ENCODE results near the gene LOXL1.
A peak's percentile ranks its signal among the peaks of the same experiment; 100 is the strongest.

Gene LOXL1

GRCh38 chr15:73921254-73921925 lies 4.9 kb upstream of the LOXL1 start:
- TF ChIP-seq POLR2A (IDR thresholded peaks at IDR 0.05; ENCODE audit: extremely low read depth, insufficient read length) (no peak), MAX (IDR thresholded peaks at IDR 0.05; ENCODE audit: low read depth, low read length) (no peak), MYC (IDR thresholded peaks at IDR 0.05; ENCODE audit: low read depth, low read length) (no peak), CTCF (IDR thresholded peaks at IDR 0.05; ENCODE audit: low read depth, low read length) (no peak)
- H3K4me3 ChIP-seq (ENCODE audit: low read depth, low read length): no peak overlapping the region
- no peak for DNase-seq (ENCODE audit: low read depth)

GRCh38 chr15:73922186-73923151 lies 3.8 kb upstream of the LOXL1 start:
- DNase-seq (ENCODE audit: low read depth): peak; percentile 52
- TF ChIP-seq CTCF (IDR thresholded peaks at IDR 0.05; ENCODE audit: low read depth, low read length): no peak
- no peak for TF ChIP-seq MAX (IDR thresholded peaks at IDR 0.05; ENCODE audit: low read depth, low read length)
- TF ChIP-seq POLR2A (IDR thresholded peaks at IDR 0.05; ENCODE audit: extremely low read depth, insufficient read length): no peak
- no peak for TF ChIP-seq MYC (IDR thresholded peaks at IDR 0.05; ENCODE audit: low read depth, low read length)
- no peak overlapping the region for H3K4me3 ChIP-seq (ENCODE audit: low read depth, low read length)

GRCh38 chr15:73923156-73923487 lies 3.1 kb upstream of the LOXL1 start:
- no peak for DNase-seq (ENCODE audit: low read depth)
- TF ChIP-seq POLR2A (IDR thresholded peaks at IDR 0.05; ENCODE audit: extremely low read depth, insufficient read length) (no peak), CTCF (IDR thresholded peaks at IDR 0.05; ENCODE audit: low read depth, low read length) (no peak), MYC (IDR thresholded peaks at IDR 0.05; ENCODE audit: low read depth, low read length) (no peak), MAX (IDR thresholded peaks at IDR 0.05; ENCODE audit: low read depth, low read length) (no peak)

GRCh38 chr15:73923488-73924164 lies 2.6 kb upstream of the LOXL1 start:
- no peak overlapping the region for H3K4me3 ChIP-seq (ENCODE audit: low read depth, low read length)
- TF ChIP-seq MYC (IDR thresholded peaks at IDR 0.05; ENCODE audit: low read depth, low read length) (no peak), MAX (IDR thresholded peaks at IDR 0.05; ENCODE audit: low read depth, low read length) (no peak), POLR2A (IDR thresholded peaks at IDR 0.05; ENCODE audit: extremely low read depth, insufficient read length) (no peak), CTCF (IDR thresholded peaks at IDR 0.05; ENCODE audit: low read depth, low read length) (no peak)
- no peak for DNase-seq (ENCODE audit: low read depth)

More at GRCh38 chr15:73923156-73923487, 3.1 kb upstream of the LOXL1 start:
- no peak overlapping the region for H3K4me3 ChIP-seq (ENCODE audit: low read depth, low read length)

GRCh38 chr15:73924171-73924921 lies 1.9 kb upstream of the LOXL1 start:
- no peak overlapping the region for H3K4me3 ChIP-seq (ENCODE audit: low read depth, low read length)
- no peak for TF ChIP-seq MAX (IDR thresholded peaks at IDR 0.05; ENCODE audit: low read depth, low read length)
- no peak for TF ChIP-seq CTCF (IDR thresholded peaks at IDR 0.05; ENCODE audit: low read depth, low read length)
- DNase-seq (ENCODE audit: low read depth): peak; percentile 53

Data from NB4 (cell line).